Hematopoietic multipotent progenitor cell treated with erythropoietin and hydrocortisone succinate and interleukin-3 and kit ligand, for 17 days (in vitro differentiated cells): Measurements from ENCODE around the gene PROK1.
"Not testable (repeated sequence)": the region's sequence is repeated elsewhere in the genome, so short reads cannot be mapped to it uniquely, and the experiment has no call there.

ENCODE experiments used
- DNase-seq: peaks from one replicate; pipeline ENCODE4 v3.0.0-alpha.2; 2015; ENCODE audit warnings: low spot score

PROK1 gene

DNA sequence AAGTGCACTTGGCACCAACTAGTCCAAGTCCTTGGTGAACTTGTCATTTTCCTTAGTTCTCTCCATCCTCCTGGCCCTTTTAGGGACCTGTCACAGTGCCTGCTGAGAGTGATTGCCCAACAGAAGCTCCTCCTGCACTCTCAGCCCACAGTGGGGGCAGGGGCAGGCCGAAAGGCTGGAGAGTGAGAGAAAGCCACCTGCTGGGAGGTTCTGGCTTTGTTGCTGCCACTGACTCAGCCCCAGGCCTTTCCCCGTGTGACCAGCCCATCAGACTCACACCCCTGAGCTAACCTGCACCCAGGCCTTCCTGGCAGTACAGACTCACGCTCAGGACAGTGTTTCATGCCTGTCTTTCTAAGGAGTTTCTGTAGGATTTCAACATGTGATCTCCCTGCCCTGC is 17.1 kb upstream of the PROK1 start:
- no peak for DNase-seq

DNA sequence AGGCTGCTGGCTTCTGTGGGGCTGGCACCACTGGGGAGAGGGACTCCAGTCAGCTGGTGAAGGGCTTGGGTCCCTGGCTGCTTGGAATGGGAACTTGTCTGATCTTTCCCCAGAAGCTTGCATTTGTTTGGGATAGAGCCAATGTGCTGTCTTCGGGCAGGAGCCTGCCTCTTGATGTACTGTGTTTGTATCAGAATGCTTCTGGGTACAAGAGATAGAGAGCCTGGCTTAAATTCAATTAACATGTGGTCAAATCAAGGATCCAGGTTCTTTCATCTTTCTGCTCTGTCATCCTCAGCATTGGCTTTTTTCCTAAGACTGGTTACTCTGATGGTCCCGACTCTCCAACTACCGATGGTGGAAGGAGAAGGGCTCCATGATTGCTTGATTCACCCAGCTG is 16.0 kb upstream of the PROK1 start:
- DNase-seq: no peak

DNA sequence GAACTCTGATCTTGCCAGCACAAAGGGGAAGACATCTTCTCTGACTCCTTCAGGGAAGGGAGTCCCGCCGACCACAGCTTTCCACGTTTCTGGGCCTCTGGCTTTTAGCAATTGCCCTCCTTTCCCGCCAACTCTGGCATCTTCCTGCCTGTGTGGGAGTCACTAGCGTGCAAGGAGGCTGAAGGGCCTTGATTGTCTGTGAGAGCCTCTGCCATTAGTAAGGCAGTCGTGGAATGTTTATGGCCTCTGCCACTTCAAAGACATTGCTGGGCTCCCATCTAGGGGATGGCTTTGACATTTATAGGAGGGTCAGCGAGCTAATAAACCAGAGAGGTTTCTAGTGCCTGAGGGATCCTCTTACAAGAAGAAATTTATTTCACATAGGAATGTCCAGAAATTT is 14.3 kb upstream of the PROK1 start:
- no peak for DNase-seq

DNA sequence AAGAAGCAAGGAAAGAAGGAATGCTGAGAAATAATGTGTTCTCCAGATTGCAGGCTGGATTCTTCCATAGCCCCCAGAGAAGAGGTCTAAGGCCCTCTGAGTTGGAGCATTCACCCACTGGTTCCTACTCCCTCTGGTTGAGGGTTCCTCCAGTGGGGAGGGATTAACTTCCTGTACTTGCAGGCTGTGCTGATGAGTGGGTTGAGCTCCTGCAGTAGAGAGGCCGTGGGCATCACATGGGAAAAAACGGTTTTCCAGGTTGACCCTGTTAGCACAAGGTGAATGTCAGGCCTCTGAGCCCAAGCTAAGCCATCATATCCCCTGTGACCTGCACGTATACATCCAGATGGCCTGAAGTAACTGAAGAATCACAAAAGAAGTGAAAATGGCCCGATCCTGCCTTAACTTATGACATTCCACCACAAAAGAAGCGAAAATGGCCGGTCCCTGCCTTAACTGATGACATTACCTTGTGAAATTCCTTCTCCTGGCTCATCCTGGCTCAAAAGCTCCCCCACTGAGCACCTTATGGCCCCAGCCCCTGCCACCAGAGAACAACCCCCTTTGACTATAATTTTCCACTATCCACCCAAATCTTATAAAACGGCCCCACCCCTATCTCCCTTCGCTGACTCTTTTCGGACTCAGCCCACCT is 13.2 kb upstream of the PROK1 start:
- DNase-seq: not testable (repeated sequence)

DNA sequence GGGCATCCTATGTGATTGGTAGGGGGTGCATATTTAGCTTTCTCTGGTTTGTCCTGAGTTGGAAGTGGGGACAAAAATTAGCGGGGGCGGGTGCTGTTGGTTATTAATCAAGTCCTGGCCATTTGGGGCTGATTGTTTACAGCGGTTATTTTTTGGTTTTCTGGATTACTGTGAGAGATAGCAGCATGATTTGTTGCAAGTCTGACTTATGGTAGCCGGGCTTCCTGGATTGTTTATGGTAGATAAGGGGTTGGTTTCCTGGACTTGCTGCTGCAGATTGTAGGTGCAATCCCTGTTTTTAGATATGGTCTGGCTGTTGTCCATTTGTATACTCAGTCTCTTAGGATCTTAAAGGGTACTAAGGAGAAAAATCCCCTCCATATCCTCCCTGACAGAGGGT is 12.1 kb upstream of the PROK1 start:
- no peak for DNase-seq

DNA sequence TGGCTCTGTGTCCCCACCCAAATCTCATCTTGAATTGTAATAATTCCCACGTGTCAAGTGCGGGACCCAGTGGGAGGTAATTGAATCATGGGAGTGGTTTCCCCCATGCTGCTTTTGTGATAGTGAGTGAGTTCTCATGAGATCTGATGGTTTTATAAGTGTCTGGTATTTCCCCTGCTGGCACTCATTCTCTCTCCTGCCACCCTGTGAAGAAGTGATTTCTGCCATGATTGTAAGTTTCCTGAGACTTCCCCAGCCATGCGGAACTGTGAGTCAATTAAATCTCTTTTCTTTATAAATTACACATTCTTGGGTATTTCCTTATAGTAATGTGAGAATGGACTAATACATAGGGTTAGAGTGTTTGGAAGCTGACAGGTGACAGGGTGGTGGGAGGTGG is 11.1 kb upstream of the PROK1 start:
- not testable (repeated sequence) for DNase-seq

DNA sequence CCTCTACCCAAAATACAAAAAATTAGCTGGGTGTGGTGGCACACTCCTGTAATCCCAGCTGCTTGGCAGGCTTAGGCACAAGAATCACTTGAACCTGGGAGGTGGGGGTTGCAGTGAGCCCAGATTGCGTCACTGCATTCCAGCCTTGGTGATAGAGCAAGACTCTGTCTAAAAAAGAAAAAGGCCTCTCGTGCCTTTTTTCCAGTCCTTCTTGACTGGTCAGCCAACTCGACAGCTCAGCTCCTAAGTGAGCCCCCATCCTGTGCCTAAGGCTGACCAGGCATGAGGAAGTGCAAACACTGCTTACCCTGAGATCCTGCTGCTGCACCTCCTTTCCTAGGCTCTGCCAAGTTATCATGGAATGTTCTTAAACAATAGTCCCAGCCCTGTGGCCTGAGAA is 10.1 kb upstream of the PROK1 start:
- DNase-seq: no peak

DNA sequence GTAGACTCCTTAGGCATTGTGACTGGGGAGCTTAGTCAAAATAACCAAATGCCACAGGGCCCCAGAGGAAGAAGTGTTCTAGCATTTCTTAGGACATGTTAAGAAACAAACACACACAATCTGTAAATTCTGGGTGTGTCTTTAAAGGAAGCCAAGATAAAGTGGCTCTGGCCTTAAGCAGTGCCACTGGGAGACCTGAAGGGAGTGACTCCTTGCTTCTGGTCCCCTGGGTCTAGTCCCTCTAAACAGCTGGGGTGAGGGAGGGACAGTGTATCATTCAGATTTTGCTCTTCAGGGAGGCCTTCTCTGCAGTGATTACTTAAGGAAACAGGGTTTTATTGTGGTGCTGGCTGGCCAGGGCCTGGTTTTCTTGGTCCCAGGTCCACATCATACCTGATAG is 9.1 kb upstream of the PROK1 start:
- DNase-seq: no peak

DNA sequence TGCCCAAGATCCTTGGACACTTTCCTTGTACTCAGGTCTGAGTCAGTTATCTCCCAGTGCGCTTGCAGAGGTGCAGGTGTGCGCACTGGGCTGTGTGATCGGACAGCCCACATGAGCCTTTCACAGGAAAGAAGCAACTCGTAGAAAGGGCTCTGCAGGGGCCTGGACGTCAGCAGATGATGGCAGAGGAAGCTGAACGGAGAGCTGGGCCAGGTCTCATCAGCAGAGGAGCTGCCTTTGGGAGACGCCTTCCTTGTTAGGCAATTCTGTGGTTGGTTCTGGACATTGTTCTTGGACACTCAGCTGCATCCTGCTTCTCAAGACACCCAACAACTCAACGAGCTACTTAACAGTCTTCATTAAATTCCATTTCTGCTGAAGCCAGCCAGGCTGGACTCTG is 7.5 kb upstream of the PROK1 start:
- no peak for DNase-seq

DNA sequence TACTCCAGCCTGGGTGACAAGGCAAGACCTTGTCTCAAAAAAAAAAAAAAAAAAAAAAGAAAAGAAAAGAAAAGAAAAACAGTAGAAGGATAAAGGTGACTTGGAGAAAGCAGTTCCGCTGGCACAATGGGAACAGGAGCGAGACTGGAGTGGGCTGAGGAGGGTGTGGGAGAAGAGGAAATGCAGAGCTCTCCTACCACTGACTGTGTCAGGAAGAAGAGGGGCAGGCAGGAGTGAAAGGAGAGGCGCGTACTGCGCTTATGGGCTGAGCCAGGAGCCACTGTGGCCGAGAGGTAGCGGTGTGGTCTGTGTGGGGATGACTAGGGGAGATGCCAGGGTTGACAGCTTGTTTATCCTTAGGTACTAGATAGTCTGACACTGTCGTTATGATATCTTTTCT is 6.4 kb upstream of the PROK1 start:
- DNase-seq: no peak

DNA sequence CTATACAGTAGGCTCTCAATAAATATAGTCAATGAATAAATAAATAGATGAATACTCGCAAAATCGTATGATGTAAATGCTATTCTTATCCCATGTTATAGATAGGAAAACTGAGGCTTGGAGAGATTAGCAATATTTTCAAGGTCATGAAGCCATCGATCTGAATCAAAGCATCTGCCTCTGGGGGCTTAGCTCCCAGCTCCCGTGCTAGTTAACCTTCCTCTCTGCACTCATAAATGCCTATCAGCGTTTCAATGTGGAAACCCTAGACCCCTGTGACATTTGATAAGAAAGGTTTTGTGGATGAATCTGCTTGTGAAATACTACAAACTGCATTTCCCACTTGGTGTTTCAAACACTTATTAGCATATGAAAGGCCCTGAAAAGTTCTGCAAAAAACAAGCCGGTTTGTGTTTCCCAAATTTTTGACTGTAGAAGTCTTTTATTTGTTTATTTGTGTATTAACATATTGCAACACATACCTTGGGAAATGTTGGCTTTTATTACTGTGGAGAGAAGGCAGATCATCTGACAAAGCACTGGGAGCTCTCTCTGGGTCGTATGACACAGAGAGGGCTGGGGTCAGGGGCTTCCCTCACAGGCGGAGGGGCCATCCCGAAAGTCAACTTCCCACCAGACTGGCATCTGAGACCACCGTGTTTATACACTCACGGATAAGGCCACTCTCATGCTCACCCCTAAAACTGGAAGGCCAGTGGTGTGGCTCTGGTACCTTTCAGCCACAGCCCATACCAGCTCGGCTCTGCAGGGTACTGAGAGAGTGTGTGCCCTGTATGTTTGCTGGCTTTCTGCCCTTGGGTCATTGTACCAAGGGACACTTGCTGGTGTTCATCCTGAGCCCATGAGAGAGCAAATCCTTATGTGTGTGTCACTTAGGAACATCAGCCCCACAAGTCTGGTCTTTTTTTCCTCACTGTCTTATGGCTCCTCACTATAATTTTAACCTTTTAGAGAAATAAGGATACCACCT is 993 bp upstream of the PROK1 start:
- no peak for DNase-seq

DNA sequence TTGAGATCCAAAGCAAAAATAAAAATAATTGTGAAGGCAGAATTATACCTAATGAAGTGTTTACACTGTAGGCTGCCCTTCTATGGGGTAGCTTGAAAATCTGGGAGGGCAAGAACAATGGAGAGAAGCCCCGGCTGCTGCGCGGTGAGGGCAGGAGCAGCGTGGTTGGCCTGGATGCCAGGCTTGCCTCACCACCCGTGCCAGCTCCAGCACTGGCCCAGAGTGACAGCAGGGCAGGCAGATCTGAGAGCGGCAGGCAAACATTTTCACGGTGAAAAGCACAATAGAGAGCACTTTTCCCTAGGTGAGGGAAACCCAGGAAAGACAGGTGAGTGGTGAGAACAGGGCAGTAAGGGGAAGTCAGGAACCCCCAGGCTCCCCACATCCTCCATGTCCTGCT is 1.4 kb downstream of the PROK1 start:
- no peak for DNase-seq

DNA sequence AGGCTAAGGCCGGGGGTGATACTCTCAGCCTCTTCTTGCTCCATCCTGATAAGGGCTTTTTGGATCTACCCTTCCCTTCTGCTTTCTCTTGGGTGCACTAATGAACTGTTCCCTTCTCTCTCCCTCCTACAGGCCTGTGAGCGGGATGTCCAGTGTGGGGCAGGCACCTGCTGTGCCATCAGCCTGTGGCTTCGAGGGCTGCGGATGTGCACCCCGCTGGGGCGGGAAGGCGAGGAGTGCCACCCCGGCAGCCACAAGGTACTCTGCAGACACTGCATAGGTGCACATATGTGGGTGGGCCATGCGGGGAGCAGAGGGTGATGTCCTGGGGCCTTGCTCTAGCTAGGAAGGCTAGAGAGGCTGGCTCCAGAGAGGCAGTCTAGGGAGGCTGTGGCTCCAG is 2.9 kb downstream of the PROK1 start:
- no peak for DNase-seq

DNA sequence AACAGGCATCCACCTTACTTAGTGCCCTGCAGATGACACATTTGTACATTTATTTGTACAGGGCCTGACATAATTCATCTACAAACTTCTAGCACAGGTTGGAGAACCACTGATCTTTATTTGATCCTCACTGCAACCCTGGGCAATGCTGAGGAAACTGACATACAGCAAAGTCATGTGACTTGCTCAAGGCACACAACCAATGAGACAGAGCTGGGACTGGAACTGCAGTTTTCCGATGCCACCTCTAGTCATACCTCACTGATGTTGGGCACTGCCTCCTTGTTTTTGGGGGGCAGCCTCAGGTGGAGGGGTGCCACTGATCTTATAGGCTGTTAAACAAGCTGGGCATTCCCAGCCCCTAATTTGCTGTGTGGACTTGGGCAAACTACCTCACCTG is 3.4 kb downstream of the PROK1 start:
- DNase-seq: no peak

DNA sequence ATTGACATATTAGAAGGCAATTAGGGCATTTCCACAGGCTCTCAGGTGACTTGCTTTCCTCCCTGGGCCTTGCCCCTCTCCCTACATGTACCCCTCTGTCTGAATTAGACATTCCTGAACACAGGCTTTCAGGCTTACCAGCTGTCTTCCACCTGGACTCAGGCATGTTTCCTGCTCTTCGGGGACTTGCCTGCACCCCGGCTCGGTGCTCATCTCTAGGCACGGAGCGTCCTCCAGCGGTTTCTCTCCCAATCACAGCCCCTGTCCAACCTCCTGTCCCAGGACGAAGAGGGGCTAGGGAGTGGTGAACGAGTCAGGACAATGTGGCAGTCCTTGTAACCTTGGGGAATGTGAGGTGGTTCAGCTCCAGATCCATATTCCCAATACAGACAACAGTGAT is 4.2 kb downstream of the PROK1 start:
- DNase-seq: no peak

DNA sequence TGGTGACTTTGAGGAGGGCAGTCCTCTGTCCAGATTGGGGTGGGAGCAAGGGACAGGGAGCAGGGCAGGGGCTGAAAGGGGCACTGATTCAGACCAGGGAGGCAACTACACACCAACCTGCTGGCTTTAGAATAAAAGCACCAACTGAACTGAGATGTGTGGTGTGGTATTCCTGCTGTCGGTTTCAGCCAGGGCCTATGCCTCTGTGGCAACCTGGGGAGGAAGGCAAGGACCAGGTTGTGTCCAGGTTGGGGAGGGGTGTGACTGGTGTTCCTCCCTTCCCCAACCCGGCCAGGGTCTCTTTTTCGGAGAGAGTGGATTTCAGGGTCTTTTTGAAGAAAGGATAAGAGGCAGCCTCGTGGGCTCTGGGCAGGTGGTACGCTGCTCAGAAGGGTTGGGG is 6.3 kb downstream of the PROK1 start:
- DNase-seq: no peak

DNA sequence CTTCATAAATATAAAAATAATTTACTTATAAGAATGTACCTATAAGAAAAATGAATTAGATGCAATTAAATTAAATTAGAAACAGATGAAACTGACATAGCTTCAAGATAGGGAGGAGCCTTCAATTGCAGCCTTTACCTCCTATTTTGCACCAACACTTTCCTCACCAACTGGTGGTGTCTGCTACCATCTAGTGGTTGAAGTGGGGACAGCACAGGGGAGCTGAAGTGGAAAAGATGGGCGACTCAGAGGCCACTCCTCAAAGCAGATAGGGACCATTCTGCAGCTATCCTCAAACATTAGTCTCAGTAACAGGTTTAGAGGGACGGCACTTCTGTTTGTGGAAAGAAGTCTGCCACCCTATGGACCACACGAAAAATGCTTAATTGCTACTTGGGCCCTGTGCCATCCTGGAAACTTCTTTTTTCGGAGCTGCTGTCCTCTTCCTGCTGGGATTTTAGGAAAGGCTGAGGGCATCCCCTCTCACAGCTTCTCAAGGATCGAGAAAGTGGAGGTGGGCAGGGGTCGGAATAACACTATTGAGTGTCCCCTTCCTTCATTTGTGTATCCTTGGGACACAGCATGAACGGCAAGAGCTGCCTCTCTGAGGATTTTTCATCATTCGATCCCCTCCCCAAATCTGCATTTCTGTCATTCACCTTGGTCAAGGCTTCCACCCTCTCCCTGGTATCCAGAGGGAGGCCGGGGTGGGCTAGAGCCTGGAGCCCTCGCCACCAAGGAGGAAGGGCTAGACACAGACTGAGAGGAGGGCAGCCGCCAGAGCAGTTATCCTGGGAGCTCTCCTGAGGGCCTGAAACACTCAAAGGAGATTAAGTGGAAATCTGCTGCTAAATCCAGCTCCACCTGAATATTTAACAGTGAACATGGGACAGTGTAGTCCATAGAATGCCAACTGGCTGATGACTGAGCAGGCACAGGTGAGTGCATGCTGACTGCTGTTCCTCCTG is 9.6 kb downstream of the PROK1 start:
- DNase-seq: peak; percentile 90

DNA sequence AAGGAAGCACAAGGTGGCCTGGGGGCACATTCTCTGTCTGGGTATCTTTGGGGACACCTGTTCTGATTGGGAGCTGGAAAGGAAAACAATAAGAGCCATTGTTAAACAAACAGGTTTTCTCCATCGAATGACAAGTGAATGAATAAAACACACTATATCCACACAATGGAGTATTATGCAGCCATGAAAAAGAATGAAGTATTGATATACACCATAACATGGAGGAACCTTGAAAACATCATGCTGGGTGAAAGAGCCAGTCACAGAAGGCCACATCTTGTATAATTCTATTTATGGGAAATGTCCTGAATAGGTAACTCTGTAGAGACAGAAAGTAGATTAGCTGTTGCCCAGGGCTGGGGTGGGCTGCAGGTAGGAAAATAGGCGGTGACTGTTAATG is 11.1 kb downstream of the PROK1 start:
- DNase-seq: no peak

DNA sequence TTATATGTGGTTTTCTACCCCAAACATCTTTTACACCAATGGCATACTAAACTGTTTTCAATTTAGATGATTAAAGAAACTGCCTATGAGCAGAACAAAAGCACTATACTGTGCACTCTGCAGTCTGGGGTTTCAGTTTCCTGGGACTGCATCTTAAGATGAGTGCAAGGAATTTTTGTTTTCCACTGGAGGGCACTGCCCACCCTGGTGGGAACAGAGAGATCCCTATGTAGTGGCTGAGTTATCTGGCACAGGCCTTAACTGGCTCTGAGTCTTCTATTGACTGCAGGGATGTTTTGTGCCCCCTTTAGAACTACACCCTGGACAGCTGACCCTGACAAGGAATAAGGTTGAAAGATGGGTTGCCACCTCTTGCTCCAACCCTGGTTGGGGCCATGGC is 12.0 kb downstream of the PROK1 start:
- DNase-seq: no peak

DNA sequence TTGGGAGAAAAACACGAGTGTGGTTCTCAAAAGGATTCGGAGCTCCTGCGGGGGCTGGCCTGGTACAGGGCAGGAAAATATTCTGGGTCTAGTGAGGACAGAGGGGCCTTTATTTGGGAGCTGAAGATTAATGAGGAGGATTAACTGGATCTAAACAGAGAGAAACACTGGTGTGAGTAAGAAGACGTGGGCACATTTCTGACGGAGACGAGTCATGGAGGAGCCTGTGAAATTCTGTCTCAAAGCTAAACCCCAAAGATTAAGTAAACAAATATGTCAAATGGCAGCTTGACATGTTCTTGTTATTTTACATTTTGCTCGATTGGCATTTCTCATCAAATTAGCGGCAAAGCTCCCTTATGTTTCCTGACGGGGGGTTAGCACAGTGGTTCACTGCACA is 12.8 kb downstream of the PROK1 start:
- DNase-seq: no peak

DNA sequence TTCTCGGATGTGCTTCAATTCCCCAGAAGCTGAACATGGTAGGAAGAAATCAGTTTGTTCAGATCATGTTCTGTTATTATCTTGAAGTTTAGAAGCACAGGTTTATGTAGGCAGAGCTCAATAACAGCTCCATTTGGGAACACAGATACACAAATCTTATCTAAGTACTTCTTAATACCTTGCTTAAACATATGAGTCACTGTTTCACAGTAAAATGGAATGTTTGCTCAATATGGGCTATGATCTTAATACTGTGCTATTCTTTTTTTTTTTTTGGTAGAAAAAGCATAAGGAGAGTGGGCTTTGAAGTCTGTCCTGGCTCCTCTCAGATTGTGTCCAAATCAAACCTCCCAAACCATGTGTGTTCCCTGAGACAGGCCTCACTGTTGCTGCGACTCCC is 13.4 kb downstream of the PROK1 start:
- no peak for DNase-seq

DNA sequence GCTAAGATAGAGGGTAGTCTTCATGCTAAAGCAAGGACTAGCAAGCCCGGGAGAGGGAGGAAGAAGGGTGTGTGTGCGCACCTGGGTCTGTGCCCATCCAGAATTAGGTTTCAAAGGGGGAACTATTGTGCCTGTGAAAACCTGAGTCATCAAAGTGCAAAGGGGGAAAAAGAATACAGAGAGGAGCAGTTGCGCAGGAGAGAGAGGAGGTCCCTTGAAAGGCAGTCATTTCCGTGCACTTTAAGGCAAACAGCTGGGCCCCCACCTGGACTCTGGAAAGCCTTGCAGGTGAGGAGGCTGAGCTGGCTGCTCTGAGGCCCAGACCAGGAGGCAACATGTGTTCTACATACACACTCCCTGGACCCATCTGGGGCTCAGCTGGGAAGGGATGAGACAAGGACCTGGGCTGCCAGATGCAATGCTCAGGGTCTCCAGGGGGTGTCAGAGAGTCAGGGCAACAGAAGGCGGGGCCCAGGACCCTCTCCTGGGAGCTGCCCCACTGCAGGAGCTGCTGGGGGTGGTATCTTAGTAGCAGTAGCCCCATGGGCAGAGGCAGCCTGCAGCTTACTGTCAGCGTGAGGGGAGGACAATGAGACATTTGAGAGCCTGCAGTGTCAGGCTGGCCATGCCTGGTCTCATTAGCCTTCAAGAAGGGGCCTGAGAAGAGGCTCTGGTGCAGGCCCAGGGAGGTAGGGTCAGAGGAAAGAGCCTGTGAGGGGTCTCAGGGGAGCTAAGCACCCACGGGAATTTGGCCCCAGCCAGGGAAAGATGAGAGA is 14.3 kb downstream of the PROK1 start:
- no peak for DNase-seq
